KBM-7 (cell line): Measurements from ENCODE around the gene FGF22.
"Not testable (repeated sequence)": the region's sequence is repeated elsewhere in the genome, so short reads cannot be mapped to it uniquely, and the experiment has no call there.

Experiments used
- DNase-seq: peaks from one replicate; pipeline ENCODE4 v3.0.0-alpha.2; 2015
- in situ Hi-C: fragments of 300-500 bp; cut with MboI; formaldehyde crosslinking; loops from 2 replicates; pipeline ENCODE4 v1.14.3; 2020; ENCODE audit warnings: low sequenced_read_pairs, low pct_unique_long_range_greater_than_20kb, mixed read lengths

FGF22 gene

DNA sequence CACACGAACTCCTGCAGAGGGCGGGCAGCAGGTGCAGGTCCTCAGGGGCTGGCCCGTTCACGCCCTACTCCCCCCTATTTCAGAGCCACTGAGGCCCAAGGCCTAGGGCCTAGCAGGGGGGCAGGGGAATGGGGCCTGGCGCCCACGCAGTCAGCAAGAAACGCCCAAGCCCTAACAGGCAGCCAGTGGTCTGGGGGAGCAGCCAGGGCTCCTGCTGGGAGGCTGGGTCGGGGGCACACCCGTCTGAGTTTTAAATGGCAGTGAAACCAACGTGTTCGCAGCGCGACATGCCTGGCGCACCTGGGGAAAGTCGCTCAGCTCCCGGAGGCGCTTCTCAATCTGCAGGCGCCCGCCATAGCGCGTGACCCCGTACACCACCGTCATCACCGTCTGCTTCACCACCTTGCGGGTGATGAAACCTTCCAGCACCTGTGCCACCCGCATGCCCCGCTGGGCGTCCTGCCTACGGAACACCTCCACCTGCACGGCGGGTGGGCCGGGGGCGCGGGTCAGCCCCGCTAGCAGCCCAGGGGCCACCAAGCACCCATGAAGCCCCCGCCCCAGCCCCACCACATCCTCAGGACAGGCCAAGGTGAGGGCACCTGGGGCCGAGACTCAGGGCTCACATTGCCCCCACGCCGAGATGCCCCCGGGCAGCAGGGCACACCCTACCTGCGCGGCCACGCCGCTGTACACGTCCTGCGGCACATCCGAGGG lies 20.2 kb upstream of the FGF22 start:
- in situ Hi-C loops: no loop called here

DNA sequence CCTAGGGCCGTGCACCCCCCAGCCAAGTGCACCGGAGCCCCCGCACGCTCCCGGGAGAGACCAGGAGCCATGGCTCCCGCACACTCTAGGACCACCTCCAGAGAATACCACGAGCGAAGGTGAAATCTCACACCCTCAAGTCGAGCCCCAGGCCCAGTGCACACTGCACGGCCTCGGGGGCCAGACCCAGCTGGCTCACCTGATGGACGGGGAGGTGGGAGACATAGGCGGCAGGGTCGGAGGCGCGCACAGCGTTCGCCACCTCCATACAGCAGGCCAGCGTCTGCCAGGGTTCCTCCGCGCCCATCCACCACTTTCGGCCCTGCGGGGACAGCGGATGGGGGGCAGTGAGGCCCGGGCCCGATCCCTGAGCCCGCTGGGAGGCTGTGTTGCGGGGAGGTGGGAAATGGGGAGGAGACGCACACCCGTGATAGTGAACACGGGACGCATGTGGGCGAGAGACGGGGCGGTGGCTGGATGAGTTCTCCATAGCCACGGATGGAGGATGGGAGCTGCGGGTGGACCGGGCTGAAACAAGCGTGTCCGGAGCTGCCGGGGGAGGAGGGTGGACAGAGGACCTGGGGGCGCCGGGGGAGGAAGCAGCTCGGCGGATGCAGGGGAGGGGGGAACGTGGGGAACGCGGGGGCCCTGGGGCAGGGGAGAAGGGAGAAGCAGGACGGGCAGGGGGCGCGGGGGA lies 19.4 kb upstream of the FGF22 start:
- no peak for DNase-seq
- in situ Hi-C loops: no loop called here

More for the DNA sequence above, 20.2 kb upstream of the FGF22 start:
- DNase-seq: no peak

DNA sequence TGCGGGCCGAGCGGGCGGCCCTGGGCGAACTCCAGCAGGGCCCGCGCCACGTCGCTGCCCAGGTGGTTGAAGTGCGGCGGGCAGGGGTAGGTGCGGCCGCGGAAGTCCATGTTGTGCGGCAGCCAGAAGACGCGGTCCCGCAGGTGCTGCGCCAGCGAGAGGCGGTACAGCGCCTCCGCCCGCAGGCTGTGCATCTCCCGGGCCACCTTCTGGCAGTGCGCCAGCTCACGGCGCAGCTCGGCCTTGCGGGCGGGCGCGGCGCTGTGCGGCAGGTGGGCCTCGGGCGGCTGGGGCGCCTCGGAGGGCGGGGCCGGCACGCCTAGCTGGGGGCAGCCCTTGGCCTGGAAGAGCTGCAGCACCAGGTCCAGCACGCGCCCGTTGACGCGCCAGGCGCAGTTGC lies 18.5 kb upstream of the FGF22 start:
- DNase-seq, in situ Hi-C loops: not testable (repeated sequence)

DNA sequence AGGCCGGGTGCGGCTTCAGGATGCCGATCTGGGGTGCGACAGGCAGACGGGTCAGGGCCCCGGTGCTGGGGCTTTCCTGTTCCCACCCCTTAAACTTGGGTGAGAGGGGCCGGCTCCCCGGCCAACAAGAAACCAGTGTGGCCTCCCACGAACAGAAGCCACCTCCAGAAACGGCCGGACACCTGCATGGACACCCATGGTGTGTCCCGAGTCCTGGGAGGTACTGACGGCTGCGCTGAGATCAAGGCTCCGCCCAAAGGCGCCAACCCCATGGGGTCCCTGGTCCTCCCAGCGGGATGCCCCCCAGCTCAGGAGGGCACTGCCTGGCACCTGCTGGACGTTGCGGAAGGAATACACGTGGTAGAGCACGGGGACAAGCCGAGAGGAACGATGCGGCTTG lies 17.9 kb upstream of the FGF22 start:
- in situ Hi-C loops: no loop called here
- no peak for DNase-seq

DNA sequence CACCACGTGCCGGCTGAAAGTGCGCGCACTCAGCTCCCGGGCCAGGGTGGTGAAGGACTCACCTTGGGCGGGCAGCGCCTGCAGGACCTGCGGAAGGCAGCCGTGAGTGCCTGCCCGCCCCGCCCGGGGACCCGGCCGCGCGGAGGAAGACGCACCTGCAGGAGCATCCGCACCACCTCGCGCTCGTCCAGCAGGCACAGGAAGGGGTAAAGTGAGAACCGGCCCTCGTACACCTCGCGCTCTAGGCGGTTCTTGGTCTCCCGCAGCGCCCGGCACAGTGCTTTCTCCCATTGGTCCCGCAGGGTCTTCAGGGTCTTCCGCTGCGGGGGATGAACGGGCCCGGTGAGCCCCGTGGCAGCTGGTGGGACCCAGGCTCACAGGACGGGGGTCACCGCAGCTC lies 17.0 kb upstream of the FGF22 start:
- in situ Hi-C loops: no loop called here
- DNase-seq: no peak

DNA sequence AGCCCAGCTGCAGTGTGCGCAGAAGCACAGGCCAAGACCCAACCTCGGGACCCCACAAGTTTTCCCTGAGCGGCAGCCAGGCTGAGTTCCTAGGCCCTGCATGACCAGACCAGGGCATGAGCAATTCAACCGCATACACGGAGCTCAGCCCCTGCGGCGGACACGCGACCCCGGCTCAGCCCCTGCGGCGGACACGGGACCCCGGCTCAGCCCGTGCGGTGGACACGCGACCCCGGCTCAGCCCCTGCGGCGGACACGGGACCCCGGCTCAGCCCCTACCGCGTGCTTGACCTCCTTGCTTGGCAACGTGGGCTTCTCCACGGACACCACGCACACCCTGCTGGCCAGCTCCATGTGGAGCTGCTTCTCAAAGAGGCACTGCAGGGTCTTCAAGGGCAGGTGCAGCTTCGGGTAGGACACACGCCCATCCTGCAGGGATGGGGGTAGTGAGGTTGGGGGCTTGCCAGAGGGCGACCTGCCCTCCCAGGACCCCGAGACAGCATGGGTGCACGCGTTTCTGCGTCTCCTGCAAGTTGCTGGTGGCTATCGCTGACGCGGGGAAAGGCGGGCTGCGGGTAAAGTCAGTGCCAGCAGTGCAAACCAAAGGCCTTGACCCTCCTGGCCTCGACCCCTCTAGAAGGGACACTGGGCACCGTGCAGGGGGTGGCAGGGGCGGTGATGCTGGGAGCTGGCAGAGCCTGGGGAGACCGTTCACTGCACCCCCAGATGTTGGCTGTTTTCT lies 16.3 kb upstream of the FGF22 start:
- no peak for DNase-seq
- in situ Hi-C loops: no loop called here

DNA sequence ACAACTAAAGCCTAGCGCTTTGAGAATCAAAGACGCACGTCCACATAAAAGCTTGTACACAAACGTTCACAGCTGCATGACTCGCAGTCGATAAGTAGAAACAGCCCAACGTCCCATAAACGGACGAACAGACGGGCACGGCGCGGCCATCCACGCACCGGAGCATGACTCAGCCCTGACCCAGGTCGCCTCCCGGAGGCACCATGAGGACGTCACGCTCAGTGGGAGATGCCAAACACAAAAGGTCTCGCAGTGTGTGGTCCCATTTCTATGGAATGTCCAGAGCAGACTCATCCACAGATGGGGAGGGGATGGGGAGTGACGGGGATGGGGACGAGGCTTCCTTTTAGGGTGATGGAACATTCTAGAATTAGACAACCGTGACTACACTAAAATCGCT lies 15.7 kb upstream of the FGF22 start:
- in situ Hi-C loops: no loop called here
- DNase-seq: no peak

DNA sequence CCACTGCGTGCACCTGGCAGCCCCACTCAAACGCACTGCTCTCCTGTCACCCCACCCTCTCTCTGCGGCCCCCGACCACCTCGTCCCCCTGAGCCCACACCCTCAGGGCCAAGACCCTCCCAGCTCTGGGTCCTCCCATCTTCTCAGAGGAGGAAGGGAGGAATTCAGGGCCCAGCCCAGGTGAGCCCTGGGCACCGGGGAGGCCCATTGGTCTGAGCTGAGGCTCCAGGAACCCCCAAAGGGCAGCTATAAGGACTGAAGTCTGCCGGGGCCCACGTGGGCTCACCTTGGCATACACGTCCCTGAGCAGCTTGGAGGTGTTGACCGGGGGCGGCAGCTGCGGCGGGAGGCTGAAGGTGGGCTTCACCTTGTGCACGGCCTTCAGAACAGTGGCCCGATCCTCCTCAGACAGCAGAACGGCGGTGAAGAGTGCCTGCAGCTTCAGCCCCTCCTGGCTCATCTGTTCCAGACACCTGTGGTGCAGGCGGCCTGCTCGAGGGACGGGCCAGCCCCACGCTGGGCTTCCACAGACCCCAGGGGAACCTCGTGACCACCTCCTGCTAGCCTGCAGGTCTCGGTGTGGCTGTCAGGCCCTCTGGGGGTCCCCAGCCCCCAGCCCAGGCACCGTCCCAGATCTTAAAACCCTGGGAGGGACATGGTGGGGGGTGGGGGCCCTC lies 15.1 kb upstream of the FGF22 start:
- in situ Hi-C loops: no loop called here

DNA sequence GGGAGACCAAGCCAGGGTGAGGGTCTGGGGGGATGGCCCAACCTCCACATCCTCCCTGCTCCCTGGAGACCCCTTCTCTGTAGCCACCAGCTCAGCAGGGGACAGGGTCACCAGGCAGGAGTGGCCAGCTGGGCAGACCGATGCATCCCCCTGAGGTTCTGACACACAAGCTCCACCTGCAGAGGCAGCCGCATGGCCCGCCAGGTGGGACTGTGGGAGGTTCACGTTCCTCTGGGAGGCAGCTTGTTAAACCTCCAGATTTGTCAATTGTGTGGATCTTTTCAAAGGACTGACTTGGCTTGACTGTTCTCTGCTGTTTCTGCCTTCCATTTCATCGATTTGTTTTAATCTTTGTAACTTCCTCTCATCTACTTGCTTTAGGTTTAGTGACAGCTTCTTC lies 14.4 kb upstream of the FGF22 start:
- in situ Hi-C loops: no loop called here
- no peak for DNase-seq

More for the DNA sequence above, 15.1 kb upstream of the FGF22 start:
- DNase-seq: no peak

DNA sequence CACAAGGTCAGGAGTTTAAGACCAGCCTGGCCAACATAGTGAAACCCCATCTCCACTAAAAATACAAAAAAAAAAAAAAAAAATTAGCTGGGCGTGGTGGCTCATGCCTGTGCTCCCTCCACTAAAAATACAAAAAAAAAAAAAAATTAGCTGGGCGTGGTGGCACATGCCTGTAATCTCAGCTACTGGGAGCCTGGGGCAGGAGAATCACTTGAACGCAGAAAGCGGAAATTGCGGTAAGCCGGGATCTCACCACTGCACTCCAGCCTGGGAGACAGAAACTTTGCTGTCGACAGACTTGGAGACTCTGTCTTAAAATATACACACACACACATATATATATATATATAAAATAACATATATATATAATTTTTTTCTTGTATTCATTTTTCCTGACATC lies 13.1 kb upstream of the FGF22 start:
- DNase-seq, in situ Hi-C loops: not testable (repeated sequence)

DNA sequence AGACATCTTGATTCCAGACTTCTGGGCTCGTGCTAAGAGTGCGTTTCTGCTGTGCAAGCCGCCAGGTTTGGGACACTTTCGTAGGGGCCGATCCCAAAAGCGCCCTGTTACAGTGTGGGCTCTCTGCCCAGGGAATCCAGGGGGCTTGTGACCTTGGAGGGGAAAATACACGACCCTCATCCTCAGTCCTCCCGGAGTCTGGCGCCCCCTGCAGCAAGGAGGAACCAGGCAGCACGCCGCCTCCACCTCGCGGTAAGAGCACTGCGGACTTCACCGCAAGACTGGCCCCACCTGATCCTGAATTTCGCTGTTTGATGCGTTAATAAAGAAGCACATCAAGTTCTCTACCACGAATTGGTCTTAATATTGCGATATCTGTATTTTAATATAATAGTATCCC lies 11.5 kb upstream of the FGF22 start:
- in situ Hi-C loops: no loop called here

DNA sequence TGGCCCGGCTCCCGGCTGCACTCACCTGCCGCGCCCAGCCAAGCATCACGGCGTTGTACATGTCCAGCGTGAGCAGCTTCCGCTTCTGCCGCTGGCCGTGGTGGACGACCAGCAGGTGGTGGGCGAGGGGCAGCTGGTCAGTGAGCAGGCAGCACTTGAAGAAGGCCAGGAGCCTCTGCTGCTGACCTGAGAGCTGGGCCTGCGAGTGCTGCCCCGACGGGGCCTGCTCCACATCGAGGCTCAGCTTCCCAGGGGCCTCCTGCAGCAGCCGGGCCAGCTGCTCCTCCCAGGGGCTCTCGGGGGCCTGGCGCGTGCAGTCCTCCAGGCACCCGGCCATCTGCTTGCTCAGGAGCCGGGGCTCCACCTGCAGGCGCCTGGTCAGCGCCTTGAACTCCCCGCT lies 10.2 kb upstream of the FGF22 start:
- in situ Hi-C loops, DNase-seq: not testable (repeated sequence)

More for the DNA sequence above, 11.5 kb upstream of the FGF22 start:
- DNase-seq: no peak

DNA sequence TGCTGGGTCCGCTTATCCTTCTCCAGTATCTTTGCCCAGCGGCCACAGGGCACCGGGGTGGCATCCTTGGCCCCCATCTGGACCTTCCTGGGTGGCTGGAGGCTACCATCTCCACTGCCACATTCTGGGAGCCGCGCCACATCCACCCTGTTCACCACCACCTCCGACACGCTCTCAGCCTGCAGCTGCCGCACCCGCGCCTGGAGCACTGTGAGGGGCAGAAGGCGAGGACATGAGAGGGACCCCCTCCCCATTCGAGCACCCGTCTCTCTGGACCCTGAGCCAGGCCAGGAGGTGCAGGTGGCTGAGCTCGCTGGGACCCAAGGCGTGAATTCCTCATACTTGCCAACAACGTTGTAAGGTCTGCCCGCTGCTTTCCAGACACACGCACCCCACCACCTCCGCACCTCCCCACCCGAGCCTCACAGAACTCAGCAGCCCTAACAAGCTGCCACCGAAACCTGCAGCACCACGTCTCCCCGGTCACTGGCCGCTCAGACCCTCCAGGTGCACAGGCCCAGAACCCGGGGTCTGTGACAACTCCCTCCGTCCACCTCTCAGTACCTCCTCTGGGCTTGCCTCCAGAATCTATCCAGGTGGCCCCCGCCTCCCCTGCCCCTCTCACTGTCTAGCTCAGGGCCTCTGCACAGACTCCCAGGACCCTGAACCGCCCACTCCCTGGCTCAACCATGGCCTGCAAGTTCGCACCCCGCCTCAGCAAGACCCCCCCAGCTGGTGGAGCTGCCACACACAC lies 9.5 kb upstream of the FGF22 start:
- in situ Hi-C loops: no loop called here

DNA sequence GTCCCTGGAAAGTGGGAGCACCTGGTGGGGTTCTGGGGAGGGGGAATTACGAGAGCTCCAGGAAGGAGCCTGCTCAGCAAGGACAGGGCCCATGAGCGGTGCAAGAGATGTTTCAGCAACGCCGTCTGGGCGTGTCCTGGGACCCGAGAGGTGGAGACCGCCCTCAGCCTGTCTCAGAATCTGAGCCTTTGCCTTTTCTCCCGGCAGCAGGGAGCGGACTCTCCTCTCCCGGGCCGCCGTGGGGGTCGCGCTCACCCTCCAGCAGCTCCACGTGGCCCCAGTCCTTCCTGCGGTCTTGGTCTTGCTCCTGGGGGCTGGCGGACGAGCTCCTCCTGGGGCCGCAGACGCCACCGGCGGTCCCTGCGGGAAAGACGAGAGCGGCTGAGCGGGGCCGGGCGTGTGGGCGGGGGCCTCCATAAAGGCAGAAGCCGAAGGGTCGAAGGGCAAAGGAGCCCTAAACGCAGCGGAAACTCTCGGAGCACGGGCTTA lies 7.1 kb upstream of the FGF22 start:
- DNase-seq: peak; percentile 58
- in situ Hi-C loops: no loop called here

More for the DNA sequence above, 9.5 kb upstream of the FGF22 start:
- DNase-seq: no peak

DNA sequence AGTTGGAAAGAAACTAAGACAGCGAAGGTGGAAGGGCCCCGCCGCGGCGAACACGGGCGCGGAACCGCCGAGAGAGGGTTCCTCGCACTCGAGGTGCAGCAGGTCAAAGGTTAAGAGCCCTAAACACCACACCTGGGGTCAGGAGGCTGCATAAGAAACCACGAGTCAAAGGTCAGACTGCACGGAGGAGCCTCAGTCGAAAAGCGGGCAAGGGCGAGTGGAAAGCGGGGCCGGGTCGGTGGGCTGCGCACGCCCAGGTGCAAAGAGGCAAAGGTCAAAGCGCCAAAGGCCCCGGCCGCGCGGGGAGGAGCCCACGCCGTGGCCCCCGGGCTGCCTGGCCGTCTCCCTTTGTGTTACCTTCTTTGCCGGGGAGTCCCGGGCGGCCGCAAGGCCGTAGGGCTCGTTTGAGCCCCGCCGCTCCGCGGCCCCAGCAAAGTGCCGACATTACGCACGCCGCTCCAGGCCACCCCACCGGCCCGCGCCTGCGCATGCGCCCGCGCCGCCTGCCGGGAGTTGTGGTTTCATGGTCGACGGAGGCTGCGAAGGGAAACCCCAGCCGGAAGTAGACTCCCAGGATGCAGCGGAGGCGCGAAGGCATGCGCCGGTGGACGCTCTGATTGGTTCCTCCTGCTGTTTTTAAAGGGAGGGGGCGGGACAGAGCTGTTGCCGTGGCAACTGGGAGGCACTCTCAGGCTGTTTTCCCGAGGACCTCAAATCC lies 6.5 kb upstream of the FGF22 start, which contains the start of gene POLRMT:
Gene POLRMT, minus strand, starts transcription at position 470 of the 718 bp plus-strand sequence. Its CDS starts 25 bp downstream, at position 445.
- peak; percentile 98 for DNase-seq
- in situ Hi-C loops: no loop called here

DNA sequence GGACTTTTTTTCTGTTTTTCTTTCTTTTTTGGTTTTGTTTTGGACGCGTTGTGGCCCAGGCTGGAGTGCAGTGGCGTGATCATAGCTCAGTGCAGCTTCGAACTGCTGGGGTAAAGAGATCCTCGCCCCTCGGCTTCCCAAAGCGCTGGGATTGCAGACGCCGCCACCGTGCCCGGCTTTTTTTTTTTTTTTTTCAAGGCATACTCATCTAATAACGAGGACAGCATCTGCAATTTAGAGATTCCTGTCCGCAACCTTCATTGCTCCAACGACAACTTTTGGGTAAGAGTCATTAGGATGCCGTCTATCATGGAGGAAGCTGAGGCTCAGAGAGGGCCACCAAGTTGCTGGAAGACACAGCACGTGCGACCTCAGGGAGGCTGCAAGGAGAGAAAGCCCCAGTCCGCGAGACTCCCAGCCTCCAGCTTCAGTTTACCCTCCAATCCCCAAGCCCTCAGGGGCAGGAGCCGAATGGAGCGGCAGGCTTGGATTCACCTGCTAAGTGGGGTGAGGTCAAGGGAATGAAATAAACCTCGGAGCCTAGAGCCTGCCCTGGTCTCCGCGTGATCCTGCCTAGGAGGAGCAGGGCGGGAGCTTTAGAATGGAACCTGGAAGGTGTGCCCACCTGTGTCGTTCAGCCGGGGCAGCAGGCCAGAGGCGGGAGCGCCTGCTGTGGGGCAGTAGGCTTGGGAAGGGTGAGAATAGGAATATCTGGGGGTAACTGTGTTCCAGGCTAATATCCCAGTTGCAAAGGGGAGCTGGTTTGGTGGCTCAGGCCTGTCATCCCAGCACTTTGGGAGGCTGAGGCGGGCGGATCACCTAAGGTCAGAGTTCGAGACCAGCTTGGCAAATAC lies 5.7 kb upstream of the FGF22 start:
- in situ Hi-C loops: no loop called here

DNA sequence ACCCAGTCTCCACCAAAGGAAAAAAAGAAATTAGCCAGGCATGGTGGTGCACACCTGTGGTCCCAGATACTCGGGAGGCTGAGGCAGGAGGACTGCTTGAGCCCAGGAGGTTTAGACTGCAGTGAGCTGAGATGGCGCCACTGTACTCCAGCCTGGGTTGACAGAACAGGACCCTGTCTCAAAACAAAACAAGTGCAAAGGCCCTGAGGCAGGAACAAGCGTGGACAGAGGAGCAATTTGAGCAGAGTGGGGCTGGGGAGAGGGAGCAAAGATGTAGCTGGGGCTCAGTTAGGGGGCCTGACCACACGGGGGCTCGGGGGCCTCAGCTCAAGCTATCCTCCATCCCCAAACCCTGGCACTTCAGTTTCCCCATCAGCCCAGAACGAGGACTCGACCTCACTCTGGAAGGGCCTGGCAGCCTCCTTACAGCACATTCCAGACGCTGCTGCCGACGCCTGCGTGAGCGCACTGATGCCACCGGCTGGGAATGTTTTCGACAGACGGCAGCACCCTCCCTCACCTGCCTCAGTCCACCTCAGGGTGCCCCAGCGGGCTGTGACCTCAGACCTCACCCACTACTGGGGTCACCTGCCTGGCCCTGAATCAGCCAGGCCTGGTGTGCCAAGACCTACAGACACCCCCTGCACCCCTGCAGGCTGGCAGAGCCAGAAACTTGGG lies 4.6 kb upstream of the FGF22 start:
- in situ Hi-C loops: no loop called here

More for the DNA sequence above, 5.7 kb upstream of the FGF22 start:
- no peak for DNase-seq

More for the DNA sequence above, 4.6 kb upstream of the FGF22 start:
- no peak for DNase-seq
